ENCODE data around the gene PPP1R3E. TPM values are rescaled to one million over a fixed set of nuclear protein-coding genes. Genes with fewer than 3 reads are reported as not detected.

Gene PPP1R3E
- total and polyA plus RNA-seq, 2 of the 13 experiments (the other 11 are each of a cell fraction or from before 2014, with no cell fraction given) = 16.5 to 26.5 TPM

- TF ChIP-seq ZNF407 (CRISPR knock-in tag; IDR thresholded peaks at IDR 0.05; ENCODE audit: not compliant biosample characterization) (no peak), CERS6 (CRISPR knock-in tag; IDR thresholded peaks at IDR 0.05) (no peak), ZUFSP (CRISPR knock-in tag; IDR thresholded peaks at IDR 0.05; ENCODE audit: borderline replicate concordance) (no peak), NBN (conservative IDR thresholded peaks at IDR 0.05) (no peak), DNMT1 (CRISPR knock-in tag; IDR thresholded peaks at IDR 0.05) (no peak), MAF1 (CRISPR knock-in tag; IDR thresholded peaks at IDR 0.05; ENCODE audit: borderline replicate concordance) (no peak), RFX5 (IDR thresholded peaks at IDR 0.05; ENCODE audit: low read depth, low read length) (no peak), ZIK1 (CRISPR knock-in tag; IDR thresholded peaks at IDR 0.05; ENCODE audit: borderline replicate concordance, low read depth) (no peak), BRF2 (CRISPR knock-in tag; IDR thresholded peaks at IDR 0.05) (no peak; the same call in 1 of the 2 replicates), LBX2 (CRISPR knock-in tag; IDR thresholded peaks at IDR 0.05; ENCODE audit: borderline replicate concordance) (0 out of 2 replicates have a peak, but pooled peaks have one; percentile 48)
Observed at GRCh38 chr14:23326491-23327332, 24.1 kb upstream of the PPP1R3E start (continued).
